GM23338 (cell line): Measurements from ENCODE around the gene FHAD1. TPM values are rescaled to one million over a fixed set of nuclear protein-coding genes. Genes with fewer than 3 reads are reported as not detected.

Experiments used
- ATAC-seq: fragments of 200-7000 bp; cut with Tn5 transposase; 3 replicates; pipeline ENCODE4 v1.9.1; 2020
- DNase-seq: peaks from one replicate; pipeline ENCODE4 v3.0.0-alpha.2; 2015; ENCODE audit warnings: low spot score
- H2AFZ ChIP-seq: fragments of 200-600 bp; sonication (generic); 2 replicates; pipeline ENCODE4 v1.8.0; 2016; ENCODE audit warnings: antibody characterized with exemption, mild to moderate bottlenecking, moderate library complexity
- H3F3A ChIP-seq: fragments of 200-600 bp; sonication (generic); replicated peaks from 2 replicates; pipeline ENCODE4 v1.8.0; 2017; ENCODE audit warnings: antibody characterized with exemption, mixed run types, low read depth
- H3K27ac ChIP-seq: fragments of 200-600 bp; sonication (generic); 2 replicates; pipeline ENCODE4 v1.6.1; 2016; ENCODE audit warnings: low read depth
- H3K27me3 ChIP-seq: fragments of 200-600 bp; sonication (generic); 2 replicates; pipeline ENCODE4 v1.8.0; 2016; ENCODE audit warnings: mild to moderate bottlenecking, mixed run types, moderate library complexity; ENCODE audit not compliant: insufficient read depth
- H3K36me3 ChIP-seq: fragments of 200-600 bp; sonication (generic); 2 replicates; pipeline ENCODE4 v1.8.0; 2016; ENCODE audit warnings: mild to moderate bottlenecking; ENCODE audit not compliant: insufficient read depth
- H3K4me1 ChIP-seq: fragments of 200-600 bp; sonication (generic); 2 replicates; pipeline ENCODE4 v1.8.0; 2016; ENCODE audit warnings: mild to moderate bottlenecking, moderate library complexity; ENCODE audit not compliant: insufficient read depth
- H3K4me2 ChIP-seq: fragments of 200-600 bp; sonication (generic); 2 replicates; pipeline ENCODE4 v1.7.1; 2017; ENCODE audit warnings: mixed run types
- H3K4me3 ChIP-seq: fragments of 200-600 bp; sonication (generic); 2 replicates; pipeline ENCODE4 v1.6.1; 2016; ENCODE audit warnings: mixed run types
- H3K79me2 ChIP-seq: fragments of 200-600 bp; sonication (generic); replicated peaks from 2 replicates; pipeline ENCODE4 v1.8.0; 2017; ENCODE audit warnings: mild to moderate bottlenecking; ENCODE audit not compliant: insufficient read depth
- H3K9me2 ChIP-seq: fragments of 200-600 bp; sonication (generic); 2 replicates; pipeline ENCODE4 v1.8.0; 2017; ENCODE audit not compliant: insufficient read depth
- H4K20me1 ChIP-seq: fragments of 200-600 bp; sonication (generic); replicated peaks from 2 replicates; pipeline ENCODE4 v1.8.0; 2017; ENCODE audit warnings: mild to moderate bottlenecking; ENCODE audit not compliant: insufficient read depth
- H3K27ac Mint-ChIP-seq: 2 replicates; pipeline ENCODE4 v1.8.0; 2020; ENCODE audit warnings: inconsistent platforms, mild to moderate bottlenecking, moderate library complexity, mixed read lengths
- H3K27me3 Mint-ChIP-seq: 3 replicates; pipeline ENCODE4 v1.8.0; 2022; ENCODE audit warnings: low read depth, mild to moderate bottlenecking, moderate library complexity, mixed read lengths, inconsistent platforms; ENCODE audit not compliant: insufficient read depth, poor library complexity
- H3K36me3 Mint-ChIP-seq: 3 replicates; pipeline ENCODE4 v1.8.0; 2021; ENCODE audit warnings: low read depth, mild to moderate bottlenecking, inconsistent platforms, moderate library complexity, mixed read lengths
- H3K4me1 Mint-ChIP-seq: 3 replicates; pipeline ENCODE4 v1.8.0; 2020; ENCODE audit warnings: mild to moderate bottlenecking, inconsistent platforms, mixed read lengths
- H3K4me3 Mint-ChIP-seq: 3 replicates; pipeline ENCODE4 v1.8.0; 2021; ENCODE audit warnings: moderate library complexity, mild to moderate bottlenecking, inconsistent platforms, mixed read lengths
- H3K9me3 Mint-ChIP-seq: 3 replicates; pipeline ENCODE4 v1.8.0; 2020; ENCODE audit warnings: moderate library complexity, mild to moderate bottlenecking, inconsistent platforms, mixed read lengths
- CREB1 ChIP-seq: fragments of 250-450 bp; sonication (Bioruptor Pico); IDR thresholded peaks from 2 replicates; pipeline ENCODE4 v1.5.0; 2020; ENCODE audit warnings: low read depth, mild to moderate bottlenecking, moderate library complexity
- ETS1 ChIP-seq: IDR thresholded peaks from 2 replicates; pipeline ENCODE4 v1.6.1; 2016; ENCODE audit warnings: antibody characterized with exemption
- NANOG ChIP-seq: IDR thresholded peaks from 2 replicates; pipeline ENCODE4 v1.6.1; 2016; ENCODE audit warnings: antibody characterized with exemption, borderline replicate concordance
- ZNF114 ChIP-seq: fragments of 250-450 bp; sonication (Bioruptor Pico); IDR thresholded peaks from 2 replicates; pipeline ENCODE4 v1.5.0; 2020; ENCODE audit warnings: mild to moderate bottlenecking, moderate library complexity
- polyA plus RNA-seq: library from polyadenylated mRNA; unstranded; fragments of >200 nt; fragmentation: Nextera tagmentation; extraction: Ambion mirVana; gene quantifications from 2 replicates; pipeline ENCODE4 v1.2.1, GENCODE V29; 2016
- total RNA-seq: library from RNA; depleted of rRNA; stranded (reverse); fragments of >200 nt; shearing (Covaris generic); gene quantifications from 2 replicates; pipeline ENCODE4 v1.2.3, GENCODE V29; 2014
- TF ChIP-seq, protein P1 (sequence below): fragments of 250-450 bp; sonication (Bioruptor Pico); IDR thresholded peaks from 2 replicates; pipeline ENCODE4 v1.5.0; 2020; ENCODE audit warnings: mild to moderate bottlenecking, moderate library complexity

FHAD1 gene
- total and polyA plus RNA-seq, 2 experiments from 2014 or later = 1.8 to 3.3 TPM

GRCh38 chr1:15329104-15329820 lies 82.2 kb downstream of the FHAD1 start (continued):
- TF ChIP-seq, protein P1, sequence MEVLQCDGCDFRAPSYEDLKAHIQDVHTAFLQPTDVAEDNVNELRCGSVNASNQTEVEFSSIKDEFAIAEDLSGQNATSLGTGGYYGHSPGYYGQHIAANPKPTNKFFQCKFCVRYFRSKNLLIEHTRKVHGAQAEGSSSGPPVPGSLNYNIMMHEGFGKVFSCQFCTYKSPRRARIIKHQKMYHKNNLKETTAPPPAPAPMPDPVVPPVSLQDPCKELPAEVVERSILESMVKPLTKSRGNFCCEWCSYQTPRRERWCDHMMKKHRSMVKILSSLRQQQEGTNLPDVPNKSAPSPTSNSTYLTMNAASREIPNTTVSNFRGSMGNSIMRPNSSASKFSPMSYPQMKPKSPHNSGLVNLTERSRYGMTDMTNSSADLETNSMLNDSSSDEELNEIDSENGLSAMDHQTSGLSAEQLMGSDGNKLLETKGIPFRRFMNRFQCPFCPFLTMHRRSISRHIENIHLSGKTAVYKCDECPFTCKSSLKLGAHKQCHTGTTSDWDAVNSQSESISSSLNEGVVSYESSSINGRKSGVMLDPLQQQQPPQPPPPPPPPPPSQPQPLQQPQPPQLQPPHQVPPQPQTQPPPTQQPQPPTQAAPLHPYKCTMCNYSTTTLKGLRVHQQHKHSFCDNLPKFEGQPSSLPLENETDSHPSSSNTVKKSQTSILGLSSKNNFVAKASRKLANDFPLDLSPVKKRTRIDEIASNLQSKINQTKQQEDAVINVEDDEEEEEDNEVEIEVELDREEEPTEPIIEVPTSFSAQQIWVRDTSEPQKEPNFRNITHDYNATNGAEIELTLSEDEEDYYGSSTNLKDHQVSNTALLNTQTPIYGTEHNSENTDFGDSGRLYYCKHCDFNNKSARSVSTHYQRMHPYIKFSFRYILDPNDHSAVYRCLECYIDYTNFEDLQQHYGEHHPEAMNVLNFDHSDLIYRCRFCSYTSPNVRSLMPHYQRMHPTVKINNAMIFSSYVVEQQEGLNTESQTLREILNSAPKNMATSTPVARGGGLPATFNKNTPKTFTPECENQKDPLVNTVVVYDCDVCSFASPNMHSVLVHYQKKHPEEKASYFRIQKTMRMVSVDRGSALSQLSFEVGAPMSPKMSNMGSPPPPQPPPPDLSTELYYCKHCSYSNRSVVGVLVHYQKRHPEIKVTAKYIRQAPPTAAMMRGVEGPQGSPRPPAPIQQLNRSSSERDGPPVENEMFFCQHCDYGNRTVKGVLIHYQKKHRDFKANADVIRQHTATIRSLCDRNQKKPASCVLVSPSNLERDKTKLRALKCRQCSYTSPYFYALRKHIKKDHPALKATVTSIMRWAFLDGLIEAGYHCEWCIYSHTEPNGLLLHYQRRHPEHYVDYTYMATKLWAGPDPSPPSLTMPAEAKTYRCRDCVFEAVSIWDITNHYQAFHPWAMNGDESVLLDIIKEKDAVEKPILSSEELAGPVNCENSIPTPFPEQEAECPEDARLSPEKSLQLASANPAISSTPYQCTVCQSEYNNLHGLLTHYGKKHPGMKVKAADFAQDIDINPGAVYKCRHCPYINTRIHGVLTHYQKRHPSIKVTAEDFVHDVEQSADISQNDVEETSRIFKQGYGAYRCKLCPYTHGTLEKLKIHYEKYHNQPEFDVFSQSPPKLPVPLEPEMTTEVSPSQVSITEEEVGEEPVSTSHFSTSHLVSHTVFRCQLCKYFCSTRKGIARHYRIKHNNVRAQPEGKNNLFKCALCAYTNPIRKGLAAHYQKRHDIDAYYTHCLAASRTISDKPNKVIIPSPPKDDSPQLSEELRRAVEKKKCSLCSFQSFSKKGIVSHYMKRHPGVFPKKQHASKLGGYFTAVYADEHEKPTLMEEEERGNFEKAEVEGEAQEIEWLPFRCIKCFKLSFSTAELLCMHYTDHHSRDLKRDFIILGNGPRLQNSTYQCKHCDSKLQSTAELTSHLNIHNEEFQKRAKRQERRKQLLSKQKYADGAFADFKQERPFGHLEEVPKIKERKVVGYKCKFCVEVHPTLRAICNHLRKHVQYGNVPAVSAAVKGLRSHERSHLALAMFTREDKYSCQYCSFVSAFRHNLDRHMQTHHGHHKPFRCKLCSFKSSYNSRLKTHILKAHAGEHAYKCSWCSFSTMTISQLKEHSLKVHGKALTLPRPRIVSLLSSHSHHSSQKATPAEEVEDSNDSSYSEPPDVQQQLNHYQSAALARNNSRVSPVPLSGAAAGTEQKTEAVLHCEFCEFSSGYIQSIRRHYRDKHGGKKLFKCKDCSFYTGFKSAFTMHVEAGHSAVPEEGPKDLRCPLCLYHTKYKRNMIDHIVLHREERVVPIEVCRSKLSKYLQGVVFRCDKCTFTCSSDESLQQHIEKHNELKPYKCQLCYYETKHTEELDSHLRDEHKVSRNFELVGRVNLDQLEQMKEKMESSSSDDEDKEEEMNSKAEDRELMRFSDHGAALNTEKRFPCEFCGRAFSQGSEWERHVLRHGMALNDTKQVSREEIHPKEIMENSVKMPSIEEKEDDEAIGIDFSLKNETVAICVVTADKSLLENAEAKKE (CRISPR knock-in tag) = no peak
- no peak for TF ChIP-seq NANOG
- TF ChIP-seq ETS1 = no peak

- H3K9me3 Mint-ChIP-seq = no peaks in the 10 kb centered on the region
- DNase-seq = no peak
- Histone ChIP-seq H3K79me2 (no peaks in the 10 kb centered on the region), H3K36me3 (no peaks in the 10 kb centered on the region), H3K4me1 (peaks cover 5% of the 10 kb centered on the region; the same call in 1 of the 2 replicates), H3K4me2 (no peak overlapping the region), H3K4me3 (no peak overlapping the region), H4K20me1 (no peaks in the 10 kb centered on the region), H2AFZ (no peak overlapping the region), H3F3A (no peaks in the 10 kb centered on the region), H3K27me3 (no peaks in the 10 kb centered on the region), H3K27ac (no peak overlapping the region), H3K9me2 (no peaks in the 10 kb centered on the region; the same call in 1 of the 2 replicates)
- H3K27me3 Mint-ChIP-seq = no peaks in the 10 kb centered on the region
- ATAC-seq = no peak
- no peak overlapping the region for H3K27ac Mint-ChIP-seq
- H3K36me3 Mint-ChIP-seq = no peaks in the 10 kb centered on the region
- H3K4me1 Mint-ChIP-seq = peaks cover 6% of the 10 kb centered on the region
- H3K4me3 Mint-ChIP-seq = no peak overlapping the region
- TF ChIP-seq, protein P1 (CRISPR knock-in tag) = no peak
- TF ChIP-seq ZNF114 (CRISPR knock-in tag) = no peak
- no peak for TF ChIP-seq CREB1 (CRISPR knock-in tag)
Observed at GRCh38 chr1:15330028-15330427, 83.0 kb downstream of the FHAD1 start.
